ENCODE measurements around the gene AGTRAP.

- no peak; the same call in none of the 2 replicates for TF ChIP-seq ZNF592 (IDR thresholded peaks at IDR 0.05)
- no peak for TF ChIP-seq ZBTB34 (CRISPR knock-in tag; IDR thresholded peaks at IDR 0.05)
- no peak for TF ChIP-seq ZNF407 (IDR thresholded peaks at IDR 0.05; ENCODE audit: low read depth)
- no peak for TF ChIP-seq ZFP30 (CRISPR knock-in tag; IDR thresholded peaks at IDR 0.05; ENCODE audit: borderline replicate concordance)
- TF ChIP-seq KAT7 (CRISPR knock-in tag; IDR thresholded peaks at IDR 0.05; ENCODE audit: borderline replicate concordance): no peak
- TF ChIP-seq CTCF (IDR thresholded peaks at IDR 0.05 in 2 of 3, conservative IDR thresholded peaks at IDR 0.05 in 1 of 3; ENCODE audit: insufficient read depth in 2 of 3, low read depth in 1 of 3, low read length in 3 of 3): no peak
- TF ChIP-seq ZNF785 (CRISPR knock-in tag; IDR thresholded peaks at IDR 0.05): no peak
- TF ChIP-seq TCF7 (IDR thresholded peaks at IDR 0.05; ENCODE audit: borderline replicate concordance): no peak
These were observed 50.2 kb downstream of the AGTRAP start for GRCh38 chr1:11786168-11786567.
